HEK293 (cell line): Measurements from ENCODE around the gene ROR2.

Source experiments
- YY2 ChIP-seq: fragments of 450-650 bp; formaldehyde crosslinking; IDR thresholded peaks from 2 replicates; pipeline ENCODE4 v1.5.1; 2016; ENCODE audit warnings: missing biosample characterization, missing genetic modification characterization
- ZBTB17 ChIP-seq: fragments of 450-650 bp; formaldehyde crosslinking; IDR thresholded peaks from 2 replicates; pipeline ENCODE4 v1.5.1; 2016; ENCODE audit warnings: missing biosample characterization, missing genetic modification characterization
- ZEB2 ChIP-seq: fragments of 450-650 bp; formaldehyde crosslinking; IDR thresholded peaks from 2 replicates; pipeline ENCODE4 v1.5.1; 2016; ENCODE audit warnings: missing biosample characterization, missing genetic modification characterization
- ZFP37 ChIP-seq: fragments of 450-650 bp; formaldehyde crosslinking; IDR thresholded peaks from 2 replicates; pipeline ENCODE4 v1.5.1; 2016; ENCODE audit warnings: missing biosample characterization, missing genetic modification characterization
- ZNF146 ChIP-seq: fragments of 450-650 bp; formaldehyde crosslinking; IDR thresholded peaks from 2 replicates; pipeline ENCODE4 v1.5.1; 2016; ENCODE audit warnings: missing biosample characterization, missing genetic modification characterization
- ZNF341 ChIP-seq: fragments of 450-650 bp; formaldehyde crosslinking; IDR thresholded peaks from 2 replicates; pipeline ENCODE4; 2016; ENCODE audit warnings: low read depth, missing biosample characterization, missing genetic modification characterization
- ZNF843 ChIP-seq: fragments of 450-650 bp; formaldehyde crosslinking; IDR thresholded peaks from 2 replicates; pipeline ENCODE4 v1.5.1; 2016; ENCODE audit warnings: missing biosample characterization, missing genetic modification characterization
- TF ChIP-seq, protein P1 (sequence below): fragments of 450-650 bp; formaldehyde crosslinking; IDR thresholded peaks from 2 replicates; pipeline ENCODE4 v1.5.1; 2016; ENCODE audit warnings: missing biosample characterization, missing genetic modification characterization
- TF ChIP-seq, protein P2 (sequence below): fragments of 450-650 bp; formaldehyde crosslinking; IDR thresholded peaks from 2 replicates; pipeline ENCODE4 v1.5.1; 2016; ENCODE audit warnings: missing biosample characterization, missing genetic modification characterization, borderline replicate concordance
- TF ChIP-seq, protein P3 (sequence below): sonication (generic); formaldehyde crosslinking; IDR thresholded peaks from 2 replicates; pipeline ENCODE4 v1.8.1; 2022; ENCODE audit warnings: mild to moderate bottlenecking, moderate library complexity, missing genetic modification reagents

DNA sequence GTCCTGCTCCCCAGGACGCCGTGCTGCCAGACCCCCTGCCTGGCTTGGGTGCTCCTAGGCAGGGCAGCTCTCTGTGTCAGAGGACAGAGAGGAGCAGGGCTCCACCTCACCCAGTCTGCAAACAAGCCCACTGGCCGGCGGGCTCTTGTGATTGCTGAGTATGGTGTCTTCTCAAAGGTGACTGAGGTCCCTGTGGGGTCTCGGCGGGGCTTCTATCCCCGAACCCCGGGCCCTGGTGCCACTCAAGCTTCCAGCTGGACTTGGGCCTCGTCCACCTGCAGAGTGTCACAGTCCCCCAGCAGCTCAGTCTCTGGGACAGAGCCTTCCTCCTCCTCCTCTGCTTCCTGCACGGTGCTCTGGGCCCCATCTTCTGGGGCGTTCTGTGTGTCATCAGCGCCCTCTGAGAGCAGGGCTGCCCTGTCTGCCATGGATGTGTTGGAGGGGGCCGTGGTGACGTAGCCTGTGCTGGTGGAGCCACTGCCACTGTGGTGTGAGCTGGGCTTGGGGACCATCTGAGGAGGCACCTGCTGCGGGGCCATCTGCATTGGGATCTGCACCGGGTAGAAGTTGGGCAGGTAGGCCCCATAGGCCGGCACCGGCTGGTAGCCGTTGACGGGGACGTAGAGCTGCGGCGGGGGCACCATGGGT lies 226.5 kb downstream of the ROR2 start:
- TF ChIP-seq, protein P1, sequence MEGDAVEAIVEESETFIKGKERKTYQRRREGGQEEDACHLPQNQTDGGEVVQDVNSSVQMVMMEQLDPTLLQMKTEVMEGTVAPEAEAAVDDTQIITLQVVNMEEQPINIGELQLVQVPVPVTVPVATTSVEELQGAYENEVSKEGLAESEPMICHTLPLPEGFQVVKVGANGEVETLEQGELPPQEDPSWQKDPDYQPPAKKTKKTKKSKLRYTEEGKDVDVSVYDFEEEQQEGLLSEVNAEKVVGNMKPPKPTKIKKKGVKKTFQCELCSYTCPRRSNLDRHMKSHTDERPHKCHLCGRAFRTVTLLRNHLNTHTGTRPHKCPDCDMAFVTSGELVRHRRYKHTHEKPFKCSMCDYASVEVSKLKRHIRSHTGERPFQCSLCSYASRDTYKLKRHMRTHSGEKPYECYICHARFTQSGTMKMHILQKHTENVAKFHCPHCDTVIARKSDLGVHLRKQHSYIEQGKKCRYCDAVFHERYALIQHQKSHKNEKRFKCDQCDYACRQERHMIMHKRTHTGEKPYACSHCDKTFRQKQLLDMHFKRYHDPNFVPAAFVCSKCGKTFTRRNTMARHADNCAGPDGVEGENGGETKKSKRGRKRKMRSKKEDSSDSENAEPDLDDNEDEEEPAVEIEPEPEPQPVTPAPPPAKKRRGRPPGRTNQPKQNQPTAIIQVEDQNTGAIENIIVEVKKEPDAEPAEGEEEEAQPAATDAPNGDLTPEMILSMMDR (tag by site-specific recombination) = no peak
- TF ChIP-seq, protein P2, sequence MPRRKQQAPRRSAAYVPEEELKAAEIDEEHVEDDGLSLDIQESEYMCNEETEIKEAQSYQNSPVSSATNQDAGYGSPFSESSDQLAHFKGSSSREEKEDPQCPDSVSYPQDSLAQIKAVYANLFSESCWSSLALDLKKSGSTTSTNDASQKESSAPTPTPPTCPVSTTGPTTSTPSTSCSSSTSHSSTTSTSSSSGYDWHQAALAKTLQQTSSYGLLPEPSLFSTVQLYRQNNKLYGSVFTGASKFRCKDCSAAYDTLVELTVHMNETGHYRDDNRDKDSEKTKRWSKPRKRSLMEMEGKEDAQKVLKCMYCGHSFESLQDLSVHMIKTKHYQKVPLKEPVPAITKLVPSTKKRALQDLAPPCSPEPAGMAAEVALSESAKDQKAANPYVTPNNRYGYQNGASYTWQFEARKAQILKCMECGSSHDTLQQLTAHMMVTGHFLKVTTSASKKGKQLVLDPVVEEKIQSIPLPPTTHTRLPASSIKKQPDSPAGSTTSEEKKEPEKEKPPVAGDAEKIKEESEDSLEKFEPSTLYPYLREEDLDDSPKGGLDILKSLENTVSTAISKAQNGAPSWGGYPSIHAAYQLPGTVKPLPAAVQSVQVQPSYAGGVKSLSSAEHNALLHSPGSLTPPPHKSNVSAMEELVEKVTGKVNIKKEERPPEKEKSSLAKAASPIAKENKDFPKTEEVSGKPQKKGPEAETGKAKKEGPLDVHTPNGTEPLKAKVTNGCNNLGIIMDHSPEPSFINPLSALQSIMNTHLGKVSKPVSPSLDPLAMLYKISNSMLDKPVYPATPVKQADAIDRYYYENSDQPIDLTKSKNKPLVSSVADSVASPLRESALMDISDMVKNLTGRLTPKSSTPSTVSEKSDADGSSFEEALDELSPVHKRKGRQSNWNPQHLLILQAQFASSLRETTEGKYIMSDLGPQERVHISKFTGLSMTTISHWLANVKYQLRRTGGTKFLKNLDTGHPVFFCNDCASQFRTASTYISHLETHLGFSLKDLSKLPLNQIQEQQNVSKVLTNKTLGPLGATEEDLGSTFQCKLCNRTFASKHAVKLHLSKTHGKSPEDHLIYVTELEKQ (tag by site-specific recombination) = no peak
- TF ChIP-seq YY2 (no peak), ZNF146 (tag by site-specific recombination) (no peak), ZNF843 (tag by site-specific recombination) (no peak), ZEB2 (tag by site-specific recombination) (no peak), ZBTB17 (tag by site-specific recombination) (no peak), ZFP37 (no peak), ZNF341 (no peak)
- TF ChIP-seq, protein P3, sequence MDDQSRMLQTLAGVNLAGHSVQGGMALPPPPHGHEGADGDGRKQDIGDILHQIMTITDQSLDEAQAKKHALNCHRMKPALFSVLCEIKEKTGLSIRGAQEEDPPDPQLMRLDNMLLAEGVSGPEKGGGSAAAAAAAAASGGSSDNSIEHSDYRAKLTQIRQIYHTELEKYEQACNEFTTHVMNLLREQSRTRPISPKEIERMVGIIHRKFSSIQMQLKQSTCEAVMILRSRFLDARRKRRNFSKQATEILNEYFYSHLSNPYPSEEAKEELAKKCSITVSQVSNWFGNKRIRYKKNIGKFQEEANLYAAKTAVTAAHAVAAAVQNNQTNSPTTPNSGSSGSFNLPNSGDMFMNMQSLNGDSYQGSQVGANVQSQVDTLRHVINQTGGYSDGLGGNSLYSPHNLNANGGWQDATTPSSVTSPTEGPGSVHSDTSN (CRISPR knock-in tag) = no peak
